Bronchial epithelial cell (primary cell): ENCODE measurements around the gene STT3B. TPM values are rescaled to one million over a fixed set of nuclear protein-coding genes. Genes with fewer than 3 reads are reported as not detected.
A peak's percentile ranks its signal among the peaks of the same experiment; 100 is the strongest.

Source experiments
- DNase-seq: peaks from one replicate; pipeline ENCODE4 v3.0.0-alpha.2; 2010; ENCODE audit warnings: low read depth
- FAIRE-seq: peaks from 2 replicates; lab custom pipeline; 2011; peaks lifted over from hg19 to GRCh38; lab: Jason Lieb, UNC
- H3K27me3 ChIP-seq: 2 replicates; pipeline ENCODE4 v1.5.1; 2011; ENCODE audit warnings: low read length; ENCODE audit not compliant: control insufficient read depth, insufficient read depth
- H3K36me3 ChIP-seq: 2 replicates; pipeline ENCODE4 v1.5.1; 2011; ENCODE audit warnings: low read length; ENCODE audit not compliant: control insufficient read depth, insufficient read depth
- H3K4me3 ChIP-seq: 2 replicates; pipeline ENCODE4 v1.5.1; 2011; ENCODE audit warnings: mild to moderate bottlenecking, low read depth, low read length, control low read depth
- total RNA-seq: library from RNA; depleted of rRNA; stranded (reverse); fragments of >200 nt; gene quantifications from 2 replicates; pipeline ENCODE4 v1.2.1, GENCODE V29; 2014
- TF ChIP-seq, protein P1 (sequence below): IDR thresholded peaks from 2 replicates; pipeline ENCODE4 v1.5.1; 2011; ENCODE audit warnings: mild to moderate bottlenecking, moderate library complexity, low read length, control low read depth, inconsistent platforms; ENCODE audit not compliant: insufficient read depth, severe bottlenecking

STT3B gene
- total RNA-seq, 1 donor from 2014 or later: 343 TPM

DNA sequence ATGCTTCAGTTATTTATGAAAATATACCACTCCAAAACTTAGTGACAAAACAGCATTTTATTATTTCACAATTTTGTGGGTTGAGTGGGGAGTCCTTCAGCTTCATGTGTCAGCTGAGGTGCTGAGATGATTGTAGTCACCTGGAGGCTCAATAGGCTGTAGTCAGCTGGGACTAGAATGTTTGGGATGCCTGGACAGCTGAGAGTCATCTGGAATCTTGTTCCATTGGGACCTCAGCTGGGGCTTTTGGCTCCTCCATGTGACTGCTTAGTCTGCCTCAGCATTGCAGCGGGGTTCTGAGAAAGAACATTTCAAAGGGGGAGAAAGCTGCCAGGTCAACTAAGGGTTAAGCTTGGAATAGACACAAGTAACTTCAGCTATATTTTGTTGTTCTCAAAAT, 13.4 kb downstream of the STT3B start:
- Histone ChIP-seq H3K4me3 (no peak overlapping the region), H3K36me3 (no peaks in the 10 kb centered on the region), H3K27me3 (no peaks in the 10 kb centered on the region)
- TF ChIP-seq, protein P1, sequence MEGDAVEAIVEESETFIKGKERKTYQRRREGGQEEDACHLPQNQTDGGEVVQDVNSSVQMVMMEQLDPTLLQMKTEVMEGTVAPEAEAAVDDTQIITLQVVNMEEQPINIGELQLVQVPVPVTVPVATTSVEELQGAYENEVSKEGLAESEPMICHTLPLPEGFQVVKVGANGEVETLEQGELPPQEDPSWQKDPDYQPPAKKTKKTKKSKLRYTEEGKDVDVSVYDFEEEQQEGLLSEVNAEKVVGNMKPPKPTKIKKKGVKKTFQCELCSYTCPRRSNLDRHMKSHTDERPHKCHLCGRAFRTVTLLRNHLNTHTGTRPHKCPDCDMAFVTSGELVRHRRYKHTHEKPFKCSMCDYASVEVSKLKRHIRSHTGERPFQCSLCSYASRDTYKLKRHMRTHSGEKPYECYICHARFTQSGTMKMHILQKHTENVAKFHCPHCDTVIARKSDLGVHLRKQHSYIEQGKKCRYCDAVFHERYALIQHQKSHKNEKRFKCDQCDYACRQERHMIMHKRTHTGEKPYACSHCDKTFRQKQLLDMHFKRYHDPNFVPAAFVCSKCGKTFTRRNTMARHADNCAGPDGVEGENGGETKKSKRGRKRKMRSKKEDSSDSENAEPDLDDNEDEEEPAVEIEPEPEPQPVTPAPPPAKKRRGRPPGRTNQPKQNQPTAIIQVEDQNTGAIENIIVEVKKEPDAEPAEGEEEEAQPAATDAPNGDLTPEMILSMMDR: no peak
- DNase-seq: no peak
- FAIRE-seq: no peak

GRCh38 chr3:31546725-31547124, 14.0 kb downstream of the STT3B start:
- no peaks in the 10 kb centered on the region for H3K27me3 ChIP-seq
- no peaks in the 10 kb centered on the region for H3K36me3 ChIP-seq
- no peak overlapping the region for H3K4me3 ChIP-seq
- DNase-seq (no peak), FAIRE-seq (no peak)
- TF ChIP-seq, protein P1: no peak

DNA sequence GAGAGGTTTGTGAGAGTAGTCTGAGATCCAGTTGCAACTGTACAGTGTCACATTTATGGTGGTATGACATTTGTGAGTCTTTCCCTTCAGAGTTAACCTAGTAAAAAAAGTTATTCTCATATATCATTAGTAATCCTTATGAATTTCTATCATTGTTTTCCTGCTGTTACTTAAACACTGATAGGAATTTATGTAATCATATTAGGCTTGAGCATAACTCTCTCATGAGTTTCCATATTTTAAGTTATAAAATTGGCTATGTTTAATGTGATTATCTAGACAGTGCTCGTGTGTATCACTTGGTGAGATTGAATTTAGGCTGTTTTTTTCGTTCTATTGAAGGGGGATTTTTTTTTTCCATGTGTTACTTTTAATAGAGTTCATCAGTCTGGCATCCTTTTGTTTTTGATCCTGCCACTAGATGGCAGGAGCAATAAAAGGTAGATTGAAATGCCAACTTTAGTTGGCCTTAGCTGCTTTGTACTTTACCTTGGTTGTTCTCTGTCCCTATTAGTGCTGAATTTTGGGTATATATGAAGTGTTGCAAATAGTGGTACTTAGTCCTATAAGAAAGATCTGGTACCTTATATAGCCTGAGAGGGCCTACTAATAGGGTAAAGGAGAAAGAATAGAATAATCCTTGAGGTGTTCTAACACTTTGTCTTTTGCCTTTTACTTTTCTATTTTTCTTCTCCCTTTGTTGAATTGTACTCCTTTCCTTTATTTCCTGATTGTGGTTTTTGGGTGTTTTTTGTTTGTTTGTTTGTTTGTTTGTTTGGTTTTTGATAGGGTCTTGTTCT, 17.9 kb downstream of the STT3B start:
- Histone ChIP-seq H3K36me3 (no peaks in the 10 kb centered on the region), H3K4me3 (no peak overlapping the region), H3K27me3 (no peaks in the 10 kb centered on the region)
- DNase-seq (peak; percentile 42), FAIRE-seq (no peak)
- TF ChIP-seq, protein P1: peak; percentile 58

GRCh38 chr3:31551646-31552045, 18.9 kb downstream of the STT3B start:
- FAIRE-seq: no peak
- H3K4me3 ChIP-seq: no peak overlapping the region

GRCh38 chr3:31552103-31552502, 19.4 kb downstream of the STT3B start:
- Histone ChIP-seq H3K4me3 (no peak overlapping the region), H3K27me3 (no peaks in the 10 kb centered on the region), H3K36me3 (no peaks in the 10 kb centered on the region)
- FAIRE-seq: no peak
- TF ChIP-seq, protein P1: no peak
- DNase-seq: no peak

More at GRCh38 chr3:31551646-31552045, 18.9 kb downstream of the STT3B start:
- no peak for DNase-seq
- Histone ChIP-seq H3K27me3 (no peaks in the 10 kb centered on the region), H3K36me3 (no peaks in the 10 kb centered on the region)
- TF ChIP-seq, protein P1: no peak
